ENCODE data around the gene E2F1.

Gene E2F1

DNA sequence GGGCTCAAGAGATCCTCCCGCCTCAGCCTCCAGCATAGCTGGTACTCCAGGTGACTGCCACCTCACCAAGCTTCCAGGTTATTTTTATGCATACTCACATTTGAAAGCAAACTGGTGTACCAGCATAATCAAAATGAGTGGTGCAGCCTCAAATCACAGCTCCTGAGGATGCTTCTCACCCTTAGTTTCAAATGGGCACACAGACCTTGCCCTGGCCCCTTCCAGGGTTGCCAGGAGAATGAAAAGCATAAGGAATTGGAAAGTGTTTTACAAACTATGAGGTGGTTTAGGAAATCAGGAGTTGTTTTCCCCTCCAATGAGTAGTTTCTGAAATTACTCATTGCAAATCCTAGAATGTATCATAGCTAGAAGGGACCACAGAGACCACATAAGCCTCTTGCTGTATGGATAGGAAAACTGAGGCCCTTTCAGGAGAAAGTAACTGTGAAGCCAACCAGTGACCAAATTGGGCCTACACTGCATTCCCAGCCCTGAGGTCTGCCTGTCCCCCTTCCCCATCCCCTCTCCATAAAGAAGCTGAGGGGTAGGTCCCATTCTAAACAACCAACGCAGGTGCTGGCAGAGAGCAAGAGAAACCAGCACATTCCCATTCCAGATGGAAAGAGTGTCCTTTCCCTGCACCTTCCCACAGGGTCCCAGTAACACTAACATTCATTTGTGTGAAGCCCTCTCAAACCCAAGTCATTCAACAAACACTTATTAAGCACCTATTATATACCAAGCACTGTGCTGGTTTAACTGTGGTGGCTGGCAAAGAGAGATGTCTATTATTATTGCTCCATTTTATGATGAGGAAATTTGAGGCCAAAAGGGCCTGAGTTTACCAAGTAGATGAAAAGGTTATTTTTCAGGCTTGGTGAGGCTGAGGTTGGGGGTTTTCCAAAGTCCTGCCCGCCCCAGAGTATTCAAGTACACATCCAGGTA, 2.1 kb upstream of the E2F1 start:
- in situ Hi-C loops (cut with MboI; ENCODE audit: low sequenced_read_pairs): no loop called here

DNA sequence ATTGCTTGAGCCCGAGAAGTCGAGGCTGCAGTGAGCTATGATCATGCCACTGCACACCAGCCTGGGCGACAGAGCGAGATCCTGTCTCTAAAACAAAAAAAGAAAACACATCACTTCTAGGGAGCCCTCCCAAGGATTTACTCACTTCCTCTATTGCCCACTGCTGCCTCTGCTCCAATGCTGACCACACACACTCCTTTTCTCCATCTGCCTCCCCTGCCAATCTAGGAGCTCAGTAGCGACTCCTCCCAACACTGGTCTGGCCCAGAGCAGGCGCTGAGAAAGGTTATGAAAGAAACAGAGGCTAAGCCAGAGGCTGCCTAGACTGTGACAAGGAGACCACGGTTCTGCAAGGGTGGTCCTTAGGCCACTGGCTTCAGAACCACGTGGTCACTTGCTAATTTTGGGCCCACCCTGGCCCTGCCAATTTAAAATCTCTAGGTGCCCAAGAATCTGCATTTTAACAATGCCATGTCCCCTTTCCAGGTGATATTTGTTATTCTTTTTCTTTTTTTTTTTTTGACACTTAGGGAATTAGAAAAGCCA, 1.3 kb upstream of the E2F1 start:
- in situ Hi-C loops (cut with MboI; ENCODE audit: low sequenced_read_pairs): no loop called here

DNA sequence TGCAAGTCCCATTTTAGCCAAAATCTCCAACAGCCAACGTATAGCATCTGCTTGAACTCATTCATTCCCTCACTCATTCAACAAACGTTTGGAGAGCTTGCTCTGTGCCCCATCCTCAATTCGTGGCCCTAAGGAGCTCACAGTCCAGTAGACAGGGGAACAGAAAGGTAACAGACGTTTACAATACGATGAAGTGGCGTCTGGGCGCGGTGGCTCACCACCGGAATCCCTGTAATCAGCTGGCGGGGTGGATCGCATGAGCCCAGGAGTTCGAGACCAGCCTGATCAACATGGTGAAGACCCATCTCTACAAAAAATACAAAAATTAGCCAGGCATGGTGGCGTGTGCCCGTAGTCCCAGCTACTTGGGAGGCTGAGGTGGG, 790 bp upstream of the E2F1 start:
- in situ Hi-C loops (cut with MboI; ENCODE audit: low sequenced_read_pairs): no loop called here

DNA sequence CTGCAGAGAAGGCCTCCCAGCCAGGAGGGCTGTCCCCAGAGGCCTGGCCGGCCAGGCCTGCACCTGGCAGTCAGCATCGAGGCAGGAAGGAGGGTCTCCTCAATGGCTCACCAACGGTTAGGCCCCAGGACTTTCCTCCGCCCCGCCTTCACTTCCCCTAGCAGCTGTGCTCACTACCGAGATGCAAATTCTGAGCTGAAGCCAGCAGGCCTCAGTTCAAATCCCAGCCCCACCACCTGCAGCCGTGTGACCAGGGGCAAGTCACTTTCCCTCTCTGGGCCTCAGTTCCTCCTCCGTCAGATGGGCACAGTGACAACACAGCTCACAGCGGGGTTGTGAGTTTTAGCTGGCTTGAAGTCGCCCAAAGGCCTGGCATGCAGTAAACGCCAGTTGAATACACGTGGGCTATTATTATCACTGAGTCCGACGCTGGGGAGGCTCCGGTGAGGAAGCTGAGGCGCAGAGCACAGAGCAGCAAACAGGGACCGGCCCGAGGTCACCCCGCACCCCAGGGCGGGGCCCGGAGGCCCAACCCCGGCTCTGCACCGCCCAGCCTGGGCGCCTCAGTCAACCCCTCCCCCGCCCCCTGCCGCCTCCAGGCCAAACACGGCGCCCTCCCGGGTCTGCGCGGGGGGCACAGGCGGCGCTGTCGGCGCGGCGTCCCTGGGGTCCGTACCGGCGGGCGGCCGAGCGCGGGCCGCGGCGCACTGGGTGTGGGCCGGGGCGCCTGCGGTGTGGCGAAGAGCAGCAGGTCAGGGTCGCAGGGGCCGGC, 671 bp downstream of the E2F1 start:
- in situ Hi-C loops (cut with MboI; ENCODE audit: low sequenced_read_pairs): no loop called here

DNA sequence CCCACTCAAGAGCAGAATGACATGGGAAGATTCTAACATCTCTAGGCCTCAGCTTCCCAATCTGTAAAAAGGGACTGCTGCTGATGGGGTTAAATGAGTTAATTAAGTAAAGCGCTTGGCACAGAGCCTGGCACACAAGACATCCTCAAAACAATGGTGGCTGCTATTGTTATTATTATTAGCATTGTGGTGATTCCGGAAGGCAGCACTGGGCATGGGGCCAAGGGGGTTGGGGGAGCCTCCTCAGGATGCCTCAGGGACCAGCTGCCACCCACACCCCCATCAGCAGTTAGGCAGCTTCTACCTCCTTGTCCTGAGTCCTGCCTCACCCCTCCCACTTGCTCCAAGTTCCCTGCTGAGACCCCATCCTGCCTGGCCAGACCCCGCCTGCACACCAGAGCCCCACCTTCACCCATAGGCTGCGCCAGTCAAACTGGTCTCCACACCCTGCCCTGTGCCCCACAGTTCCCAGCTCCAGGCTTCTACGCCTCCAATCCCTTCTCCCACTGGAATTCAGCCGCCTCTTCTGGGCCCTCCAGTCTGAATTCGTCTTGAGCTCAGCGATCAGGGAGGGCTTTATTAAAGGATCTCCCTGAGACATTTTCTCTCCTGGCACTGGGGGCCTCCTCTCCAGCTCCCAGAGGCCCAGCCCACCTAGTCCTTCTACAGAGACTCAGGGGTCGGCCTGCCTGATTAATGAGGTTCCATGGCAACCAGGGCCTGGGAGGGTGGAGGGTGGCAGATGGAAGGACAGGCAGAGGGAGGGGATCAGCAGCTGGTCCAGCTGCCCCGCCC, 1.5 kb downstream of the E2F1 start:
- in situ Hi-C loops (cut with MboI; ENCODE audit: low sequenced_read_pairs): no loop called here

DNA sequence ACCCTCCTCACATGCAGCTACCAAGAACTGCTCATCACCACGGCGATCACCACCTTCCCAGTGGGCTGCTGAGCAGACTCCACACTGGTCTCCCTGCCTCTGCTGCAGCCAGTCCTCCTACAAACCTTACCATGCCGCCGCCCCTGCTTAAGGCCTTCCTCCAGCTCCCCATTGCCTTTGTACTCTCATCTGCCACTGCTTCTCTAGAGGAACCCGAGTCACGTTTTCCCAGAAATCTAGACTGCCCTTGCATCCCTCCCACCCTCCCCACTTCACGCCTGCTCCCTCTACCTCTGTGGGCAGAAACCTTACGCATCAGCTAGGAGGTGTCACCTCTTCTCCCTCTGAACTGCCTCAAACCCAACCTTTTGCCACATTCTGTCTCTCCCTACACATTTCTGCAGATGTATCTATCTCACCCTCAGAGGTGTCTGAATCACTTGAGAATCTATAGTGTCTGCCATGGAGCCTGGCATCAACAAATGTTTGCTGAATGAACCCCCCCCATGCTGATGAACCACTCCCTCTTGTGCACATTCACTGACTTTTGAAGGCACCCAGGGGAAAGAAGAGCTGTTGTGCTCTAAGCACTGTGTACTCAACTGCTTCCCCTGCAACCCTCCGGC, 4.3 kb downstream of the E2F1 start:
- in situ Hi-C loops (cut with MboI; ENCODE audit: low sequenced_read_pairs): no loop called here

DNA sequence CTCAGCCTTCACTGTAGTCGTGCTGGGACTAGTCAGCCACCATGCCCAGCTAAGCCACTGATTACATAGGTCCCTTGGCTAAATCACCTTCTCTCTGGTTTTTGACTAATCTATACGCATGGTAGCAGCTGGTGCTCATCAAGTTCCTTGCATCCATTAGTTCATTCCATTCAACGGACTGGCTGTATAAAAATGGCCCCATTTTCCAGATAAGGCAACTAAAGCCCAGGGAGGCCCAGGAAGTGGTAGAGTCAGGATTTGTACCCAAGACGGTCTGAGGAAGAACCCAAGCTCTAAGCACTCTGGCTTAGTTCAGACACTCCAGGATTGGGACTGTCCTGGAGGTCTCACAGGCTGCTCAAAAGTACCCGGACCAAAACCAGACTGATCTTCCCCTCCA, 4.9 kb downstream of the E2F1 start:
- in situ Hi-C loops (cut with MboI; ENCODE audit: low sequenced_read_pairs): no loop called here

DNA sequence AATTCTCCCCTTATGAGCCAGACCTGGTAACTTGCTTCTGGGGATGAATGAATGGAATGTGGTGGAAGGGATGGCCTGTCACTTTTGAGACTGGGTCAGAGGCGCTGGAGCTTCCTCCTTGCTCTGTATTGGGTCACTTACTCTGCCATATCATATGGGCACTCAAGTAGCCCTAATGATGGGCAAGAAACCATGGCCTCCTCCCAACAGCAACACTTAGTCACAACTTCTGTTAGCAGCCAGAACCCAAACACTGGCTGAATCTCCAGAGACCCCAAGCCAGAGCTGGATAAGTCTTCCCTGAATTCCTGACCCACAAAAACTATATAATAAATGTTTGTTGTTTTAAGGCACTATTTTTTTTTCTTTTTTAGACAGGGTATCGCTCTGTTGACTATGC, 5.5 kb downstream of the E2F1 start:
- in situ Hi-C loops (cut with MboI; ENCODE audit: low sequenced_read_pairs): no loop called here

DNA sequence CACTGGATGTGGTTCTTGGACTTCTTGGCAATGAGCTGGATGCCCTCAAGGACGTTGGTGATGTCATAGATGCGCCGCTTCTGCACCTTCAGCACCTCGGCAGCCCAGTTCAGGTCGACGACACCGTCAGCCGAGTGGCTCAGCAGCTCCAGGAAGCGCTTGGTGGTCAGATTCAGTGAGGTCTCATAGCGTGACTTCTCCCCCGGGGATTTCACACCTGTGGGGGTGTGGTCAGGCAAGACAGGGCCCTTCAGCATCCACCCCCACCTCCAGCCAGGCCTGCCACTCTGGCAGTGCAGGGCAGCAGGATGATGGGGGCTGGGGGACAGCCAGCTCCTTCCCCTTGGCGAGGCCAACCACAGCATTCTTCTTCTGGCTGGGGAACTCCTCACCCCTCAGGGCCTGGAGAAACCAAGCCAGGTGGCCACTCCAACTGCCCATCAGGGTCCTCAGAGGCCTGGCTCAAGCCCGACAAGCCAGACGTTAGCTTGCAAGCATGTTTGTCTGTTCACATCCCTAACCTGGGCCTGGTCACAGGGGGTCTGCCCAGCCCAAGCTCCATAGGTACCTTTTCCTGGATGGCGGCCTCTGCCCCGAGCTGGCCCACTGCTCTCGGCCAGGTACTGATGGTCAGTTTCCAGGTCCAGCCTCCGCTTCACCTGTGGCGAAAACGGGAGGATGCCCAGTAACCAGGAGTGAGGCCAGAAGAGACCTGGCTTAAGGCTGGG, 6.3 kb downstream of the E2F1 start:
- in situ Hi-C loops (cut with MboI; ENCODE audit: low sequenced_read_pairs): no loop called here

DNA sequence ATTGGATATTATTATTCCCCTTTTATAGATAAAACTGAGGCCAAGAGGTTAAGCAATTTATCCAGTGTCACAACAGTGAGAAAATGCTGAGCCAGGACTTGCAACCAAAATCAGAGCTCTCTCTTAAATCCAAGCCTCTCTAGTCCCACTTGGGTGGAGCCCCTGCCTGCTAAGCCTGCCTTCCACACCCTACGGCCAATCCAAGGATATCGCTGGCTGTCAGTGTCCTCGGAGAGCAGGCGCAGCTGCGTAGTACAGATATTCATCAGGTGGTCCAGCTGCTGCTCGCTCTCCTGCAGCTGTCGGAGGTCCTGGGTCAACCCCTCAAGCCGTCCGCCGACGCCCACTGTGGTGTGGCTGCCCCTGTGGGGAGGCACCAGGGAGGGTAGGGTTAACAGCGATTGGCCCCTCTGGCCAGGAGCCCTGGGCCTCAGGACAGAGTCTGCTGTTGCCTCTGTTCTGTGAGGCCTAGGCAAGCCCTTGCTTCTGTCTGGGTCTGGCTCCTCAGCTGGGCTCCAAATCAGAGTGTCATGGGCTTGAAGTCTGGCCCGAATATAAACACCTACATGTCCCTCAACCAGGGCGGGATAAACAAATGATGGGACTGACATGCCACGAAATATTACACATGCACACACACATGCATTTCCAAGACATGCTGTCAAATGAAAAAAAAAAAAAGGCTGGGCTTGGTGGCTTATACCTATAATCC, 8.0 kb downstream of the E2F1 start:
- in situ Hi-C loops (cut with MboI; ENCODE audit: low sequenced_read_pairs): no loop called here

DNA sequence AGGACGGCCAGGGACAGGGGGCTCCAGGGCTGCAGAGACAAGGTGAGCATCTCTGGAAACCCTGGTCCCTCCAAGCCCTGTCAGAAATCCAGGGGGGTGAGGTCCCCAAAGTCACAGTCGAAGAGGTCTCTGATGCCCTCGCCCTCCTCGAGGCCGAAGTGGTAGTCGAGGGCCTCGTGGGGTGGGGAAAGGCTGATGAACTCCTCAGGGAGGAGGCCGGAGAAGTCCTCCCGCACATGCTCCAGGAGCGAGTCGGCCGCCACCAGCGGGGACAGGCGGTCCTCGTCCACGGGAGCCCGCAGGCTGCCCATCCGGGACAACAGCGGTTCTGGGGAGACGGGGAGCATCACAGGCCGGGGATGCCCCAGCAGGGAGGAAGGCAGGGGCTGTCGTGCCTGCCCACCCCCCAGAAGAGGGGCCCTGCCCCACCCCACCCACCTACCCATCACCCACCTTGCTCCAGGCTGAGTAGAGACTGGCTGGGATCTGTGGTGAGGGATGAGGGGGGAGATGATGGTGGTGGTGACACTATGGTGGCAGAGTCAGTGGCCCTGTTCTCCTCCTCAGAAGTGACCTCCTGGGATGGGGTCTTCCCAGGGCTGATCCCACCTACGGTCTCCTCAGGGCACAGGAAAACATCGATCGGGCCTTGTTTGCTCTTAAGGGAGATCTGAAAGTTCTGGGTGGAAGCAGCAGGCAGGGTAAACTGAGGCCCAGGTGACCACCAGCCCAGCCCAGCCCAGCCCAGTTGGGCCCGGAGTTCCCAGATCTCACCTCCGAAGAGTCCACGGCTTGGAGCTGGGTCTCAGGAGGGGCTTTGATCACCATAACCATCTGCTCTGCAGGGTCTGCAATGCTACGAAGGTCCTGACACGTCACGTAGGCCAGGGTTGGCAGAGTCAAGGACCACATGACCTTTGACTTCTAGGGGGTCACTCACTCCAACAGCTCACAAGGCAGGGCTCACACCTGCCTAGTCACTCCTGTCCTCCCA, 9.2 kb downstream of the E2F1 start:
- in situ Hi-C loops (cut with MboI; ENCODE audit: low sequenced_read_pairs): no loop called here

DNA sequence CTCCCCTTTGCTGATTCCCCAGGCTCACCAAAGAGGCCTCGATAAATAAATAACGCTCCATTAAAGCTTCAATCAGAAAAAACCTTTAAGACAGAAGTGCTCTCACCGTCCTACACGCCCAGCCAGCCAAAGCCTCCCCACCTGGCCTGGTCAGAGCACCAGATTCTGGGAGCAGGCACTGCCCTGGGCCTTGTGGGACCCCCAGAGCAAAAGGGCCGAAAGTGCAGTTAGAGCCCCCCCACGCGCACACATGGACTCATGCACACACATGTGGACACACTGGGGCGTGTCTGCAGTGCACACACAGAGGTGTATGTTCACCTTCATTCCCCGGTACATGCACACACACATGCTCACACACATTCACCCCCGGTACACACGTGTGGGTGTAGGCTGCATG, 10.1 kb downstream of the E2F1 start:
- in situ Hi-C loops (cut with MboI; ENCODE audit: low sequenced_read_pairs): no loop called here

DNA sequence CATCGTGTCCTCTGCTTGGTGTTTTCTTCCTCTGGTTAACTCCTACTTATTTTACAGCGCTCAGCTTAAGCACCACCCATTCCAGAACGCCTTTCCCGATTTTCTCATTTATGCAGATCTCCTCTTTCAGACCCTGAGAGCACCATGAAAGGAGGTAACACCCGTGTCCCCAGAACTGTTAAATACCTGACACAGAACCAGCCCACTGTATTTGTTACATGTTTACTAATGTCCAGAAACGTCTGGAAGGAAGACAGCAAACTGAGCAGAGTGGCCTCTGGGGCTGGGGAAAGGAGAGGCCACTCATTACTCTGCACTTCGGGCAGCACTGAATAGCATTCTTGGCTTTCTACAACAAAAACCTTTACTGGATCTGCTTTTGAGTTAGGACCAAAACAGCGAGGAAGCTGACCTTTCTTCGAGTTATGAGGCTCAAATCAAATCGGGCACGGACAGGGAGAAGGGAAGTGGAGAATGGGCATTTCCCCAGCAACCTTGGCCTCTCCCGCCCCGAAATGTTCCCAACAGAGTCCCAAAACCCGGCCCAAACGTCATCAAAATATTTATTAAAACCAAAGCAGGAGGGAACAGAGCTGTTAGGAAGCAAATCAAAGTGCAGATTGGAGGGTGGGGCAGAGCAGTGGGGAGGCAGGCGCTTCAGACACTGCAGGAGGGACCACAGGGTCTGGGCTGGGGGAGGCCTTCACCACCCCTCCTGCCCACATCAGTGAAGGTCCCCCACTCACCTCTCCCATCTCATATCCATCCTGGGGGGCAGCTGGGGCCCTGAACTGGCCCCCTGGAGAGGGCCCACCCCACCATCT, 10.8 kb downstream of the E2F1 start:
- in situ Hi-C loops (cut with MboI; ENCODE audit: low sequenced_read_pairs): no loop called here

DNA sequence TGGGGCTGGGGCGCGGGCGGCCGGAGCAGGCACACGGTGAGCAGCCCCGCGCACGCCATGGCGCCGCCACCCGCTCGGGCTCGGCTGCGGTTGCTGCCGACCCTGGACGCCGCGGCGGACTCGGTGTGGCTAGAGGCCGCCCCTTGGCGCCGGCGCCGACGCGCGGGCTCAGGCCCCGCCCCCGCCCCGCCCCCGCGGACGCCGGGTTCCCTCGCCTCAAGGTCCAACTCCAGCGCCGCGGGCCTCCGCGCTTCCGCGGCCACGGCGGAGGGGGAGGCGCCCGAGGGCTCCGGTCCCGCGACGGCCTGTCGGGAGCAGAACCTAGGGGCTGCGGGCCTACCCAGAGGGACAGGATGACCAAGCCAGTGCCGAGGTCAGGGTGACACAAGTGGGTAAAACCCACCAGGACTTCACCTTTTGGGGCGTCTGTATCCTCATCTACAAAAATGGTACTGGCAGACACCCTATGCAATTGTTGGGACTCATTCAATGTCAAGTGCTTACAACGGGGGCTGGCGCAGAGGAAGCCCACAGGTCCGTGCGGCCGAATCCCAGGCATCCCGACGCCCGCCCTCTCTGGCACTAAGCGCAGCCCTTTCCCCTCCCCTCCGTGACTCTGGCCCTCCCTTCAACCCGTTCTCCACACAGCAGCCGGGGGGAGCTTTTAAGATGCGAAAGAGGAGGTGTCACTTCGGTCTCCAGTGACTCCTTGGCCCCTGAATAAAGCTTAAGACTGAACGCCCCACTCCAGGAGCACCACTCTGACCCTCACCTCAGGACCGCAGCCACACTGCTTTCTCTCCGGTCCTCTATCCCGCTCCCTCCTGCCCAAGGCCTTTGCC, 11.7 kb downstream of the E2F1 start, which contains the start of gene NECAB3:
TSS of gene NECAB3 (minus strand) at position 135 of the 842 bp plus-strand sequence. CDS start at position 59, 76 bp downstream.
- in situ Hi-C loops (cut with MboI; ENCODE audit: low sequenced_read_pairs): no loop called here

DNA sequence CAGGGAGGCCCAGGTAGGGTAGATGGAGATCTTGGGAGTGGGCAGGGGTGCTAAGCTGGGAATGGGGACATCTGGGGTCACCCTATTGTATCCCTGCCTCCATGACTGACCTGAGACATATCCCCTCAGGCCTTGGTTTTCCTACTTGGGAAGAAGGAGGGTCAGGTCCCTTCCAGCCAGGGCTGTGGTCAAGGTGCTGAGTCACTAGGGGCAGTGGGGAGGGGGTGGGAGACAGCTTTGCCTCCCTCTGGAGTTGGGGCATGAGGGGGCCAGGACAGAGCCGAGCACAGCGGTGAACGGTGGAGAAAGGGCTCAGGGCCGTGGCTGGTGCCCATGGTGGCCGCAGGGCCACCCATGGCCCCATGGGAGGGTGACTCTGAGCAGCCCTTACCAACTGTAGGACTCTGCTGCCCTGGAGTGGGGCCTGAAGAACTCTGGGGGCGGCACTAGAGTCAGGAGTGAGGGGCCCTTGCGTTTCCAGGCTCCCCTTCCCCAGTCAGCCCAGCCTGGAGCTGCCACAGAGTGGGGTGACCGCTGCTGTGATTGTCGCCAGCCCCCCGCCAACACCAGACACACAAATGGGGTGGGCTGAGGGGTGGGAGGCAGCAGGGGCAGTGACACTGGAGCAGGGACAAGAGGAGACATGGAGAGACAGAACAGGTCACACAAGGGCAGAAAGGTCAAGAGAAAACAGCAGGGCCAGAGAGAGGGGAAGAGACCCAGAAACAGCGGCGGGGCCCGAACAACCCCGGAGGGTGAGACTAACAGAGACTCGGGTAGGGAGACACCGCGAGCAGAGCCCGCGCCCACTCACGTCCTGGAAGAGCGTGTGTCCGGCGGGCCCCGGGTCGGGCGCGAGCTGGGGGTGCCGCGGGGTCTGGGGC, 12.5 kb downstream of the E2F1 start:
- in situ Hi-C loops (cut with MboI; ENCODE audit: low sequenced_read_pairs): no loop called here

Data from hTERT RPE-1 (cell line).